Lower leg skin (tissue), 4 donors: ENCODE data around the gene LIX1. TPM values are rescaled to one million over a fixed set of nuclear protein-coding genes. Genes with fewer than 3 reads are reported as not detected.

Experiments
- DNase-seq, 2 donors: peaks; one replicate each; pipeline ENCODE4 v3.0.0-alpha.2; 2019; ENCODE audit warnings: low spot score in 2 of 2
- H3K4me3 ChIP-seq: fragments of 200-600 bp; sonication (generic); 2 replicates; pipeline ENCODE4 v1.5.1; 2017; ENCODE audit warnings: mild to moderate bottlenecking, low read depth; ENCODE audit not compliant: poor library complexity, severe bottlenecking
- CTCF ChIP-seq, 3 donors: fragments of 450-650 bp; IDR thresholded peaks; one replicate each; pipeline ENCODE4 v1.5.1; 2016; ENCODE audit warnings: antibody characterized with exemption in 3 of 3, mild to moderate bottlenecking in 3 of 3, moderate library complexity in 2 of 3
- POLR2A ChIP-seq, 2 donors: fragments of 450-650 bp; IDR thresholded peaks; one replicate each; pipeline ENCODE4 v1.6.1; 2016 to 2017; ENCODE audit warnings: antibody characterized with exemption in 2 of 2, mild to moderate bottlenecking in 1 of 2, moderate library complexity in 1 of 2
- WGBS, 2 donors: methylation state at CpG; one replicate each; pipeline ENCODE4 v1.1.5; 2018; 5-methylcytosine and 5-hydroxymethylcytosine counted together
- intact Hi-C: fragments of 100-400 bp; cut with DNase I; formaldehyde crosslinking; loops from one replicate; pipeline ENCODE4 v1.15.0; 2023; ENCODE audit warnings: low total_unique reads
- total RNA-seq, 4 donors: library from RNA; depleted of rRNA; stranded (reverse); fragments of >200 nt; gene quantifications; one replicate each; pipeline ENCODE4 v1.1.0, GENCODE V29; 2016

LIX1 gene
- total RNA-seq, 4 donors from 2014 or later: 0.19 TPM; not detected in 3

DNA sequence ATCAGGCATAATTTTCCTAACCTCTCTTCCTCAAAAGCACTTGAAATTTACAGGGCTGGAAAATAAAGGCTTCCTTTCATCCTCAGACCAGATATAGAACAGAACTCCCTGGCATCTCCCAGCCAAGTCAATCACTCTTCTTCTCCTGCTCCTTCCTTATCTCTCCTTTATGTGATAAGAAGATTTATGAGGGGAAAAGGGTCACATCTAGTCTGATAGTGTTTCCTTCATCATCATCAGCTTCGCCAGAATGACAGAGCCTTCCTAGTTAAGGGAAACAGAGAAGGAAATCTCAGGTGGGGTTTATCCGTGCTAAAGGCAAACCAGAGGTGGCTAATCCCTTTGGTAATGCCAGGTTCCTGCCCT is 36.2 kb downstream of the LIX1 start:
- intact Hi-C loops: no loop called here
- TF ChIP-seq CTCF (IDR thresholded peaks at IDR 0.05) (no peak), POLR2A (IDR thresholded peaks at IDR 0.05) (no peak)
- H3K4me3 ChIP-seq: no peak overlapping the region
- WGBS, 2 donors: 77 to 78% methylated on average over 2 of the region's 2 CpGs
- no peak for DNase-seq

- intact Hi-C loops: no loop called here
- no peak overlapping the region for H3K4me3 ChIP-seq
- no peak for DNase-seq
- WGBS, 2 donors: 87 to 88% methylated on average over 13 of the region's 13 CpGs
- TF ChIP-seq CTCF (IDR thresholded peaks at IDR 0.05) (no peak), POLR2A (IDR thresholded peaks at IDR 0.05) (no peak)
Observed at GRCh38 chr5:97105501-97106215, 36.8 kb downstream of the LIX1 start.

GRCh38 chr5:97102010-97102470 is 40.4 kb downstream of the LIX1 start:
- TF ChIP-seq CTCF (IDR thresholded peaks at IDR 0.05): no peak
- TF ChIP-seq POLR2A (IDR thresholded peaks at IDR 0.05): no peak
- DNase-seq: no peak
- intact Hi-C loops: no loop called here
- 65 to 76% methylated on average over 8 of the region's 8 CpGs for WGBS, 2 donors
- H3K4me3 ChIP-seq: no peak overlapping the region

DNA sequence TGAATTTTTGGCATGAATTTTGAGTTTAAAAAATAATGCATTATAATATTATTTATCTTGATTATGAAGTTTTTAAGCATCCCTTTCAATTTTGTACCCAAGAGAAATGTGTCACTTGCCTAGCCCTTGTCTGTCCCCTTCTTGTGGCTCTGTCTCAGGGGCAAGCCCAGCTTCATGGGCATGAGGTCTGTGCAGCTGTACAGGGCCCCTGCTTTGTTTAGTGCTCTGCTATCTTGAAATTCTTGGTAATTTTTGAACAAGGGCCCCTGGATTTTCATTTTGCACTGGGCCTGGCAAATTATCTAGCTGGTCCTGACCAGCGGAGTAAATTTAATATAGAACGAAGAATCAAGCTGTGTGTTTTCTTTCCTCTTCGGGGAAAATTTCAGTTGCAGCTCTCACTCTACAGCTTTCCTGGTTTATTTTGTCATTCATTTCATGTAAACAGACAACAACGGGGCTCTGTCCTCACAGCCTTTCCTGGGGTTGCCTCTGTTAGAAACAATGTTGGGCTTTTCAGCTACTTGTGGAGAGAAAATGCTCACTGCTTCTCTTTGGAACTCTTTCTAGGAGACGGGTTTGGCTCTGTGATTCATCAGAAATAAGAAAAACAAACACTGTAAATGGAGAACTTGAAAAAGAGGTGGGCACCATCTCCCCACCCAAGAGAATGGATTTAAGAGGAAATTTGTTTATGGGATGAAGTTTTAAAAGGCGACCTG is 41.1 kb downstream of the LIX1 start:
- intact Hi-C loops: no loop called here
- 84 to 89% methylated on average over 6 of the region's 6 CpGs for WGBS, 2 donors
- TF ChIP-seq CTCF (IDR thresholded peaks at IDR 0.05) (no peak), POLR2A (IDR thresholded peaks at IDR 0.05) (no peak)
- H3K4me3 ChIP-seq: no peak overlapping the region
- DNase-seq: no peak

GRCh38 chr5:97100476-97100875 is 41.9 kb downstream of the LIX1 start:
- TF ChIP-seq POLR2A (IDR thresholded peaks at IDR 0.05): no peak
- TF ChIP-seq CTCF (IDR thresholded peaks at IDR 0.05): no peak
- WGBS, 2 donors: 64 to 91% methylated on average over 2 of the region's 2 CpGs
- intact Hi-C loops: no loop called here
- no peak overlapping the region for H3K4me3 ChIP-seq
- no peak for DNase-seq
